GM21825 (cell line): ENCODE measurements around the gene NDFIP1.
"Not testable (repeated sequence)": the region's sequence is repeated elsewhere in the genome, so short reads cannot be mapped to it uniquely, and the experiment has no call there.

ENCODE experiments used
- ATAC-seq: cut with Tn5 transposase; IDR thresholded peaks from one replicate; pipeline ENCODE4 v1.9.1; 2021; ENCODE audit warnings: mild to moderate bottlenecking, moderate library complexity; ENCODE audit not compliant: unreplicated experiment

Gene NDFIP1

GRCh38 chr5:142182840-142183239, 74.3 kb downstream of the NDFIP1 start:
- no peak for ATAC-seq

GRCh38 chr5:142183561-142183960, 75.0 kb downstream of the NDFIP1 start:
- ATAC-seq = no peak

- no peak for ATAC-seq
Measured at GRCh38 chr5:142184988-142185387, 76.4 kb downstream of the NDFIP1 start.

- no peak for ATAC-seq
Measured at GRCh38 chr5:142186514-142186856, 77.9 kb downstream of the NDFIP1 start.

GRCh38 chr5:142186857-142187594, 78.4 kb downstream of the NDFIP1 start:
- ATAC-seq = no peak

- ATAC-seq = not testable (repeated sequence)
Measured at GRCh38 chr5:142188691-142189090, 80.1 kb downstream of the NDFIP1 start.

GRCh38 chr5:142189813-142190212, 81.2 kb downstream of the NDFIP1 start:
- no peak for ATAC-seq

- ATAC-seq = no peak
Measured at GRCh38 chr5:142191776-142192175, 83.2 kb downstream of the NDFIP1 start.

GRCh38 chr5:142192286-142193113, 83.9 kb downstream of the NDFIP1 start:
- ATAC-seq = no peak

GRCh38 chr5:142193114-142193428, 84.5 kb downstream of the NDFIP1 start:
- no peak for ATAC-seq

GRCh38 chr5:142197098-142197497, 88.5 kb downstream of the NDFIP1 start:
- no peak for ATAC-seq

GRCh38 chr5:142197781-142198180, 89.2 kb downstream of the NDFIP1 start:
- ATAC-seq = no peak

- no peak for ATAC-seq
Measured at GRCh38 chr5:142199388-142199787, 90.8 kb downstream of the NDFIP1 start.

GRCh38 chr5:142200387-142200786, 91.8 kb downstream of the NDFIP1 start:
- no peak for ATAC-seq

GRCh38 chr5:142201471-142201887, 92.9 kb downstream of the NDFIP1 start:
- ATAC-seq = no peak

- no peak for ATAC-seq
Measured at GRCh38 chr5:142202282-142202681, 93.7 kb downstream of the NDFIP1 start.
